Measurements from ENCODE around the gene SOX9.

DNA sequence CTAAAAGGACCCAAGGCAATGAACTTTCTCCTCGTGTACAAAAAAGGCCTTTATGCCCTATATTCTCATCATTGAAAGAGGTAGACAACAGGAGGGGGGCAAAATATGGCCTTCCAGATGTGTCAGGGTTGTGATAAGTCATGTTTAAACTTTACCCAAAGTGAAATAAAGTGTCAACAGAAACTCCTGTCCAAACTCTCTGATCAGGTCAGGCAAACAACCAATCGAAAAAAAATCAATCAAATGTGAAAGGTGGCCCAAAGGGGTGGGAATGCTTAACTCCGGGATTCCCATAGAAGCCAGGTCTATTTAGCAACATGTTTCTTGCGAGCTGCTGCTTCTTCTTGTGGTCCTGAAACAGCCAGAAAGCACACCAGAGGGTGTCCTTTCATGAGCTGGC, 49.5 kb upstream of the SOX9 start:
- TF ChIP-seq, protein P1, sequence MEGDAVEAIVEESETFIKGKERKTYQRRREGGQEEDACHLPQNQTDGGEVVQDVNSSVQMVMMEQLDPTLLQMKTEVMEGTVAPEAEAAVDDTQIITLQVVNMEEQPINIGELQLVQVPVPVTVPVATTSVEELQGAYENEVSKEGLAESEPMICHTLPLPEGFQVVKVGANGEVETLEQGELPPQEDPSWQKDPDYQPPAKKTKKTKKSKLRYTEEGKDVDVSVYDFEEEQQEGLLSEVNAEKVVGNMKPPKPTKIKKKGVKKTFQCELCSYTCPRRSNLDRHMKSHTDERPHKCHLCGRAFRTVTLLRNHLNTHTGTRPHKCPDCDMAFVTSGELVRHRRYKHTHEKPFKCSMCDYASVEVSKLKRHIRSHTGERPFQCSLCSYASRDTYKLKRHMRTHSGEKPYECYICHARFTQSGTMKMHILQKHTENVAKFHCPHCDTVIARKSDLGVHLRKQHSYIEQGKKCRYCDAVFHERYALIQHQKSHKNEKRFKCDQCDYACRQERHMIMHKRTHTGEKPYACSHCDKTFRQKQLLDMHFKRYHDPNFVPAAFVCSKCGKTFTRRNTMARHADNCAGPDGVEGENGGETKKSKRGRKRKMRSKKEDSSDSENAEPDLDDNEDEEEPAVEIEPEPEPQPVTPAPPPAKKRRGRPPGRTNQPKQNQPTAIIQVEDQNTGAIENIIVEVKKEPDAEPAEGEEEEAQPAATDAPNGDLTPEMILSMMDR (conservative IDR thresholded peaks at IDR 0.05; ENCODE audit: low read length), result no peak
- TF ChIP-seq EZH2phosphoT487 (IDR thresholded peaks at IDR 0.05; ENCODE audit: borderline replicate concordance), result no peak

Measured in Loucy (cell line).